GM23338 (cell line): ENCODE measurements around the gene OTOP2.

Experiments
- CREB1 ChIP-seq: fragments of 250-450 bp; sonication (Bioruptor Pico); IDR thresholded peaks from 2 replicates; pipeline ENCODE4 v1.5.0; 2020; ENCODE audit warnings: low read depth, mild to moderate bottlenecking, moderate library complexity
- EZH2 ChIP-seq: fragments of 200-600 bp; sonication (generic); IDR thresholded peaks from one replicate; pipeline ENCODE4 v1.8.0; 2017; ENCODE audit warnings: antibody characterized with exemption, mild to moderate bottlenecking, low read depth; ENCODE audit not compliant: unreplicated experiment
- EZH2phosphoT487 ChIP-seq: fragments of 200-600 bp; sonication (generic); IDR thresholded peaks from one replicate; pipeline ENCODE4 v1.8.1; 2018; ENCODE audit warnings: antibody characterized with exemption; ENCODE audit not compliant: unreplicated experiment
- JUNB ChIP-seq: IDR thresholded peaks from one replicate; pipeline ENCODE4 v1.6.1; 2016; ENCODE audit warnings: antibody characterized with exemption; ENCODE audit not compliant: unreplicated experiment
- NANOG ChIP-seq: IDR thresholded peaks from 2 replicates; pipeline ENCODE4 v1.6.1; 2016; ENCODE audit warnings: antibody characterized with exemption, borderline replicate concordance
- POLR2AphosphoS5 ChIP-seq: IDR thresholded peaks from 2 replicates; pipeline ENCODE4 v1.6.1; 2016; ENCODE audit warnings: antibody characterized with exemption, low read depth
- REST ChIP-seq: IDR thresholded peaks from one replicate; pipeline ENCODE4 v1.6.1; 2018; ENCODE audit warnings: antibody characterized with exemption; ENCODE audit not compliant: unreplicated experiment
- STAT1 ChIP-seq: IDR thresholded peaks from one replicate; pipeline ENCODE4 v1.6.1; 2016; ENCODE audit warnings: antibody characterized with exemption; ENCODE audit not compliant: unreplicated experiment
- ZNF114 ChIP-seq: fragments of 250-450 bp; sonication (Bioruptor Pico); IDR thresholded peaks from 2 replicates; pipeline ENCODE4 v1.5.0; 2020; ENCODE audit warnings: mild to moderate bottlenecking, moderate library complexity
- TF ChIP-seq, protein P1 (sequence below), 2 experiments: fragments of 200-600 bp in 1 of 2; sonication (generic) in 1 of 2; conservative IDR thresholded peaks; 2 replicates each; pipeline versions ENCODE4 v1.5.1 to v1.6.1; 2016 to 2017; ENCODE audit warnings: antibody characterized with exemption in 2 of 2, low read depth in 2 of 2, mild to moderate bottlenecking in 2 of 2, moderate library complexity in 1 of 2
- TF ChIP-seq, protein P2 (sequence below): IDR thresholded peaks from 2 replicates; pipeline ENCODE4 v1.6.1; 2016; ENCODE audit warnings: antibody characterized with exemption

DNA sequence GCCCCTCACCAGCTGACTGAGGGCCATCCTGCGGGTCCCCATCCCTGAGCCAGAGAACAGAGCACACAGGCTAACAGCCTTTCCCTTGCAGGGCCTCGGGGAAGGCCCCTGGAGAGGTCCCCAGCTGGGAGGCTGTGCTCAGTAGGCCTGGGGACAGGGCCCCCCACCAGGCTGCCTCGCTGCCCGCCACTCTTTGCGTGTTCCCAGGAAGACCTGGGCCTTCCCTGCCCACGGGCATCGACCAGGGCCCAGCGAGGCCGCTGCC is 47.7 kb downstream of the OTOP2 start:
- TF ChIP-seq, protein P1, sequence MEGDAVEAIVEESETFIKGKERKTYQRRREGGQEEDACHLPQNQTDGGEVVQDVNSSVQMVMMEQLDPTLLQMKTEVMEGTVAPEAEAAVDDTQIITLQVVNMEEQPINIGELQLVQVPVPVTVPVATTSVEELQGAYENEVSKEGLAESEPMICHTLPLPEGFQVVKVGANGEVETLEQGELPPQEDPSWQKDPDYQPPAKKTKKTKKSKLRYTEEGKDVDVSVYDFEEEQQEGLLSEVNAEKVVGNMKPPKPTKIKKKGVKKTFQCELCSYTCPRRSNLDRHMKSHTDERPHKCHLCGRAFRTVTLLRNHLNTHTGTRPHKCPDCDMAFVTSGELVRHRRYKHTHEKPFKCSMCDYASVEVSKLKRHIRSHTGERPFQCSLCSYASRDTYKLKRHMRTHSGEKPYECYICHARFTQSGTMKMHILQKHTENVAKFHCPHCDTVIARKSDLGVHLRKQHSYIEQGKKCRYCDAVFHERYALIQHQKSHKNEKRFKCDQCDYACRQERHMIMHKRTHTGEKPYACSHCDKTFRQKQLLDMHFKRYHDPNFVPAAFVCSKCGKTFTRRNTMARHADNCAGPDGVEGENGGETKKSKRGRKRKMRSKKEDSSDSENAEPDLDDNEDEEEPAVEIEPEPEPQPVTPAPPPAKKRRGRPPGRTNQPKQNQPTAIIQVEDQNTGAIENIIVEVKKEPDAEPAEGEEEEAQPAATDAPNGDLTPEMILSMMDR (conservative IDR thresholded peaks at IDR 0.05; ENCODE audit: low read depth in 2 of 2) = no peak
- TF ChIP-seq EZH2 (no peak), POLR2AphosphoS5 (no peak), EZH2phosphoT487 (no peak), REST (no peak), CREB1 (CRISPR knock-in tag) (no peak), NANOG (no peak), STAT1 (no peak), JUNB (no peak), ZNF114 (CRISPR knock-in tag) (no peak)
- TF ChIP-seq, protein P2, sequence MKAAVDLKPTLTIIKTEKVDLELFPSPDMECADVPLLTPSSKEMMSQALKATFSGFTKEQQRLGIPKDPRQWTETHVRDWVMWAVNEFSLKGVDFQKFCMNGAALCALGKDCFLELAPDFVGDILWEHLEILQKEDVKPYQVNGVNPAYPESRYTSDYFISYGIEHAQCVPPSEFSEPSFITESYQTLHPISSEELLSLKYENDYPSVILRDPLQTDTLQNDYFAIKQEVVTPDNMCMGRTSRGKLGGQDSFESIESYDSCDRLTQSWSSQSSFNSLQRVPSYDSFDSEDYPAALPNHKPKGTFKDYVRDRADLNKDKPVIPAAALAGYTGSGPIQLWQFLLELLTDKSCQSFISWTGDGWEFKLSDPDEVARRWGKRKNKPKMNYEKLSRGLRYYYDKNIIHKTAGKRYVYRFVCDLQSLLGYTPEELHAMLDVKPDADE = no peak
